GM12878 (cell line): ENCODE measurements around the gene APCDD1. TPM values are rescaled to one million over a fixed set of nuclear protein-coding genes. Genes with fewer than 3 reads are reported as not detected.

ENCODE experiments used
- CUX1 ChIP-seq: IDR thresholded peaks from 2 replicates; pipeline ENCODE4 v1.6.1; 2012; ENCODE audit warnings: improper control_type of control experiment, low read depth, low read length; ENCODE audit not compliant: insufficient replicate concordance
- FOXM1 ChIP-seq: IDR thresholded peaks from 2 replicates; pipeline ENCODE4 v1.6.1; 2012; ENCODE audit warnings: low read depth, mild to moderate bottlenecking, inconsistent platforms, low read length, moderate library complexity
- GABPA ChIP-seq: IDR thresholded peaks from 2 replicates; pipeline ENCODE4 v1.6.1; 2014; ENCODE audit warnings: antibody characterized with exemption, low read depth, mild to moderate bottlenecking, inconsistent platforms
- NFIC ChIP-seq: IDR thresholded peaks from 2 replicates; pipeline ENCODE4 v1.6.1; 2012; ENCODE audit warnings: low read depth, mild to moderate bottlenecking, inconsistent platforms, low read length, moderate library complexity
- NFYB ChIP-seq: IDR thresholded peaks from 2 replicates; pipeline ENCODE4 v1.6.1; 2011; ENCODE audit warnings: low read depth, mild to moderate bottlenecking, low read length, improper control_type of control experiment, moderate library complexity; ENCODE audit not compliant: insufficient read depth
- NR2C2 ChIP-seq: IDR thresholded peaks from 2 replicates; pipeline ENCODE4 v1.6.1; 2011; ENCODE audit warnings: borderline replicate concordance, low read depth; ENCODE audit not compliant: control insufficient read depth, insufficient read length
- POU2F2 ChIP-seq: IDR thresholded peaks from 3 replicates; pipeline ENCODE4 v1.6.1; 2011; ENCODE audit warnings: low read depth, mild to moderate bottlenecking, low read length, borderline replicate concordance
- SPI1 ChIP-seq: IDR thresholded peaks from 2 replicates; pipeline ENCODE4 v1.6.1; 2011; ENCODE audit warnings: low read depth, mild to moderate bottlenecking, low read length, moderate library complexity, borderline replicate concordance; ENCODE audit not compliant: insufficient read depth
- ZZZ3 ChIP-seq: IDR thresholded peaks from 2 replicates; pipeline ENCODE4 v1.6.1; 2011; ENCODE audit warnings: low read depth; ENCODE audit not compliant: control insufficient read depth, insufficient read length
- polyA plus RNA-seq, 11 experiments: library from polyadenylated mRNA; depleted of rRNA in 4 of 11; unstranded in 6 of 11; stranded (reverse) in 5 of 11; fragments of >200 nt; fragmentation: Nextera tagmentation in 4 of 11; fragmentation: Illumina TruSeq in 1 of 11; extraction: Ambion mirVana in 4 of 11; extraction: Trizol in 1 of 11; gene quantifications; 1 replicate in 1 of 11; 2 replicates in 10 of 11; pipeline versions ENCODE4 v1.2.1 to v1.2.3, GENCODE V29; 2011 to 2016; ENCODE audit warnings: inconsistent platforms in 2 of 11, missing spikeins in 2 of 11, low read depth in 1 of 11
- total RNA-seq, 4 experiments: library from RNA; depleted of rRNA in 3 of 4; stranded (reverse); fragments of >200 nt in 3 of 4; fragmentation: Illumina TruSeq in 1 of 4; extraction: Trizol in 1 of 4; gene quantifications; 2 replicates each; pipeline versions ENCODE4 v1.2.1 to v1.2.3, GENCODE V29; 2013 to 2021

Gene APCDD1
- total and polyA plus RNA-seq, 10 of the 15 experiments (the other 5 are each of a cell fraction or from before 2014, with no cell fraction given): not detected

GRCh38 chr18:10476338-10476791, 21.9 kb downstream of the APCDD1 start (continued):
- no peak for TF ChIP-seq ZZZ3
- no peak for TF ChIP-seq FOXM1
- no peak for TF ChIP-seq SPI1
- no peak for TF ChIP-seq NFYB
- no peak for TF ChIP-seq NFIC
- TF ChIP-seq NR2C2: no peak
- TF ChIP-seq CUX1: no peak
- no peak for TF ChIP-seq POU2F2
- TF ChIP-seq GABPA: no peak
- TF ChIP-seq, all 136 proteins: peak for 0
